DND-41 (cell line): ENCODE results near the gene PIK3R3.

Source experiments
- ATAC-seq: fragments of 200-7000 bp; cut with Tn5 transposase; 3 replicates; pipeline ENCODE4 v1.9.1; 2021; ENCODE audit warnings: low read depth; ENCODE audit not compliant: insufficient read depth
- DNase-seq: peaks from one replicate; pipeline ENCODE4 v3.0.0-alpha.2; 2020
- H2AFZ ChIP-seq: 2 replicates; pipeline ENCODE4 v1.6.0; 2012; ENCODE audit warnings: low read depth, low read length
- H3K27ac ChIP-seq: 2 replicates; pipeline ENCODE4 v1.5.1; 2012; ENCODE audit warnings: low read length, inconsistent platforms
- H3K27me3 ChIP-seq: fragments of 200-600 bp; sonication (generic); 2 replicates; pipeline ENCODE4 v1.6.0; 2012; ENCODE audit warnings: low read length, mild to moderate bottlenecking, inconsistent platforms; ENCODE audit not compliant: insufficient read depth, poor library complexity
- H3K36me3 ChIP-seq: 2 replicates; pipeline ENCODE4 v1.5.1; 2012; ENCODE audit warnings: low read length, inconsistent platforms; ENCODE audit not compliant: insufficient read depth
- H3K4me1 ChIP-seq: 2 replicates; pipeline ENCODE4 v1.5.1; 2012; ENCODE audit warnings: mild to moderate bottlenecking, low read length; ENCODE audit not compliant: insufficient read depth
- H3K4me2 ChIP-seq: 2 replicates; pipeline ENCODE4 v1.6.0; 2012; ENCODE audit warnings: mild to moderate bottlenecking, moderate library complexity, low read length, inconsistent platforms; ENCODE audit not compliant: insufficient read depth
- H3K4me3 ChIP-seq, 2 experiments: fragments of 200-600 bp in 1 of 2; shearing (Covaris generic) in 1 of 2; 2 replicates each; pipeline ENCODE4 v1.5.1; 2012 to 2016; ENCODE audit warnings: inconsistent platforms in 2 of 2, low read length in 2 of 2, mild to moderate bottlenecking in 2 of 2, low read depth in 1 of 2, moderate library complexity in 1 of 2
- H3K79me2 ChIP-seq: 2 replicates; pipeline ENCODE4 v1.6.0; 2012; ENCODE audit warnings: low read length, inconsistent platforms; ENCODE audit not compliant: insufficient read depth
- H3K9ac ChIP-seq: 2 replicates; pipeline ENCODE4 v1.6.0; 2012; ENCODE audit warnings: low read depth, mild to moderate bottlenecking, inconsistent platforms, low read length, moderate library complexity
- H3K9me3 ChIP-seq: 2 replicates; pipeline ENCODE4 v1.5.1; 2012; ENCODE audit warnings: low read length, moderate library complexity, mild to moderate bottlenecking, inconsistent platforms; ENCODE audit not compliant: insufficient read depth, severe bottlenecking
- H4K20me1 ChIP-seq: 2 replicates; pipeline ENCODE4 v1.6.0; 2012; ENCODE audit warnings: low read length; ENCODE audit not compliant: insufficient read depth
- EZH2 ChIP-seq: IDR thresholded peaks from 3 replicates; pipeline ENCODE4 v1.6.1; 2012; ENCODE audit warnings: borderline replicate concordance, low read depth, mild to moderate bottlenecking, moderate library complexity, low read length, inconsistent platforms; ENCODE audit not compliant: severe bottlenecking
- TF ChIP-seq, protein P1 (sequence below): IDR thresholded peaks from 2 replicates; pipeline ENCODE4 v1.5.1; 2012; ENCODE audit warnings: borderline replicate concordance, low read length, moderate library complexity, mild to moderate bottlenecking; ENCODE audit not compliant: poor library complexity, severe bottlenecking; ENCODE audit errors: extremely low read depth

The PIK3R3 gene

DNA sequence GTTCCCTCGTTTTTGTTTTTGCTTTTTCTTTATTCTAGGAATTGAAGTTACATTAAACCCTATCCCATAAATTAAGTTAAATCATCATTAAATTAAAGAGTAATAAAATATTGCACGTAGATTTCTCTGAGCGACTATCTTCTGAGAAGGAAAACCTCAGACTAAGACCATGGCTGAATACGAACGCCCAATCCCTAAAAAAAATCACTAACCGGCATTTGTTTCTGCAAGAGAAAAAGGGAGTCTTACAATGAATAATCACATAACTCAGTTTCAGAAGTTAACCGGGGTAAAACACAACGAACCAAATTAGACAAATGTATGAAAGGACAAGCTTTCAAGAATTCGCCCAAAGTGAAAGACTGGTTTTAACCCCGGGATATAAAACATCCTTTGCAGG is 1.3 kb downstream of the PIK3R3 start:
- peaks cover 41% of the 10 kb centered on the region for H3K4me1 ChIP-seq
- H3K79me2 ChIP-seq = peaks cover 68% of the 10 kb centered on the region

DNA sequence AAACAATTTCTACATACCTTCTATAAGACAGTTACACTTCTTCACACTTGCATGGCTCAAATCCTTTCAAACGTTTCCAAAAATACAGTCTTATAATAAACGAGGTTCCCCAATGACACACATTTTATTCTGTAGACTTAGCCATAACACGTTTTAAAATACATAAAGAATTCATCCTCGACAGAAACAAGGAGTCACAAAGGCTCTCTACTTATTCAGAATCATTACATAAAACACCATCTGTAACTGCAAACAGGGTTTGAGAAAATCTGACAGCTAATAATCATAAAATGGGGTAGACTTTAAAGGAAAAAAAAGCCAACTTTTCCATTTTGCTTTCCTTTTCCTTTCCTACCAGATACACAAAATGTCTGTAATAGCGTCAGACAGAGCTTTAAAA is 1.8 kb downstream of the PIK3R3 start:
- DNase-seq = no peak
- Histone ChIP-seq H3K27ac (peak overlapping the region; percentile 44; the same call in 1 of the 2 replicates), H3K4me3 (peak overlapping the region; percentile 80 to 81), H3K4me2 (peak overlapping the region; percentile 83), H4K20me1 (no peaks in the 10 kb centered on the region), H3K4me1 (peaks cover 41% of the 10 kb centered on the region), H2AFZ (no peak overlapping the region), H3K79me2 (peaks cover 71% of the 10 kb centered on the region), H3K9me3 (no peaks in the 10 kb centered on the region), H3K9ac (peak overlapping the region; percentile 67), H3K27me3 (no peaks in the 10 kb centered on the region), H3K36me3 (no peaks in the 10 kb centered on the region)
- ATAC-seq = no peak
- TF ChIP-seq, protein P1, sequence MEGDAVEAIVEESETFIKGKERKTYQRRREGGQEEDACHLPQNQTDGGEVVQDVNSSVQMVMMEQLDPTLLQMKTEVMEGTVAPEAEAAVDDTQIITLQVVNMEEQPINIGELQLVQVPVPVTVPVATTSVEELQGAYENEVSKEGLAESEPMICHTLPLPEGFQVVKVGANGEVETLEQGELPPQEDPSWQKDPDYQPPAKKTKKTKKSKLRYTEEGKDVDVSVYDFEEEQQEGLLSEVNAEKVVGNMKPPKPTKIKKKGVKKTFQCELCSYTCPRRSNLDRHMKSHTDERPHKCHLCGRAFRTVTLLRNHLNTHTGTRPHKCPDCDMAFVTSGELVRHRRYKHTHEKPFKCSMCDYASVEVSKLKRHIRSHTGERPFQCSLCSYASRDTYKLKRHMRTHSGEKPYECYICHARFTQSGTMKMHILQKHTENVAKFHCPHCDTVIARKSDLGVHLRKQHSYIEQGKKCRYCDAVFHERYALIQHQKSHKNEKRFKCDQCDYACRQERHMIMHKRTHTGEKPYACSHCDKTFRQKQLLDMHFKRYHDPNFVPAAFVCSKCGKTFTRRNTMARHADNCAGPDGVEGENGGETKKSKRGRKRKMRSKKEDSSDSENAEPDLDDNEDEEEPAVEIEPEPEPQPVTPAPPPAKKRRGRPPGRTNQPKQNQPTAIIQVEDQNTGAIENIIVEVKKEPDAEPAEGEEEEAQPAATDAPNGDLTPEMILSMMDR = no peak
- TF ChIP-seq EZH2 = no peak

More for the DNA sequence above, 1.3 kb downstream of the PIK3R3 start:
- peak overlapping the region; percentile 49 for H3K27ac ChIP-seq
- no peak for ATAC-seq
- no peaks in the 10 kb centered on the region for H3K36me3 ChIP-seq
- H3K27me3 ChIP-seq = no peaks in the 10 kb centered on the region
- peak overlapping the region; percentile 83 for H3K4me2 ChIP-seq
- H3K9ac ChIP-seq = peak overlapping the region; percentile 67
- DNase-seq = no peak
- no peaks in the 10 kb centered on the region for H3K9me3 ChIP-seq
- H4K20me1 ChIP-seq = no peaks in the 10 kb centered on the region
- H3K4me3 ChIP-seq = peak overlapping the region; percentile 80 to 81
- TF ChIP-seq EZH2 = no peak
- TF ChIP-seq, protein P1 = no peak
- H2AFZ ChIP-seq = peak overlapping the region; percentile 51

DNA sequence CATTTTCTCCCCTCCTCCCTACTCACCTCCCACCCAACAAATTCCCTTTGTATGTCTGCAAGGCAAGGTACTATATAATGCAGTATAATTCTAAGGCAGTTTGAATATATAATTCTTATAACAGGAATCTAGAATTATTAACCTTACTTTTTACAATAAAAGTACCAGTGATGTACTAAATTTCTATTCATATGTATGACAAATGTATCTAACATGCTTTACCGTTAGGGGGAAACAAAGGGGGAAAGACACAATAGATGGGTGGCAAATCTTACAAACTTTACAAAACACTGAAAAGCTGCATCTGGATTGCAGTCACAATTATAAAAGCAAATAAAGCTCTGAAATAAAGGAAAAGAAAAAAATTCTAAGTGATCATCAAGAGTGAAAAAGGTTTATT is 2.3 kb downstream of the PIK3R3 start:
- Histone ChIP-seq H3K4me3 (peak overlapping the region; percentile 80 to 81; a peak in 3 of 4 replicates), H4K20me1 (no peaks in the 10 kb centered on the region; the same call in 1 of the 2 replicates), H3K36me3 (no peaks in the 10 kb centered on the region), H3K4me1 (peaks cover 43% of the 10 kb centered on the region), H3K27ac (peak overlapping the region; percentile 44; the same call in 1 of the 2 replicates), H3K4me2 (peak overlapping the region; percentile 83), H3K9ac (peak overlapping the region; percentile 67), H3K27me3 (no peaks in the 10 kb centered on the region), H3K79me2 (peaks cover 75% of the 10 kb centered on the region), H2AFZ (no peak overlapping the region), H3K9me3 (no peaks in the 10 kb centered on the region)
- no peak for DNase-seq
- no peak for ATAC-seq
- TF ChIP-seq, protein P1 = no peak
- TF ChIP-seq EZH2 = no peak
